Measurements from ENCODE around the gene HSD3B7.

The HSD3B7 gene

GRCh38 chr16:30956601-30957455 is 28.2 kb upstream of the HSD3B7 start:
- H3K4me3 ChIP-seq (replicated peaks; ENCODE audit: low read depth, low read length) = peak overlapping the region; percentile 63
- DNase-seq (ENCODE audit: extremely low read depth, low read depth) = peak; percentile 67
- peak; percentile 38 for TF ChIP-seq CTCF (IDR thresholded peaks at IDR 0.05; ENCODE audit: low read depth, low read length, missing control alignments)

- peak; percentile 77 for DNase-seq (ENCODE audit: extremely low read depth, low read depth)
- H3K4me3 ChIP-seq (replicated peaks; ENCODE audit: low read depth, low read length) = peak within 1 kb of the TSS; percentile 63
Measured at GRCh38 chr16:30957456-30958174, 27.4 kb upstream of the HSD3B7 start, which contains the start of gene SETD1A. Gene SETD1A, plus strand, starts transcription at chr16:30957754. Its CDS starts 978 bp downstream, at chr16:30958732.

GRCh38 chr16:30958175-30959079 is 26.6 kb upstream of the HSD3B7 start:
- TF ChIP-seq CTCF (IDR thresholded peaks at IDR 0.05; ENCODE audit: low read depth, low read length, missing control alignments) = no peak
- H3K4me3 ChIP-seq (replicated peaks; ENCODE audit: low read depth, low read length) = peak overlapping the region; percentile 63
- DNase-seq (ENCODE audit: extremely low read depth, low read depth) = no peak

More at GRCh38 chr16:30957456-30958174, 27.4 kb upstream of the HSD3B7 start, which contains the start of gene SETD1A:
- TF ChIP-seq CTCF (IDR thresholded peaks at IDR 0.05; ENCODE audit: low read depth, low read length, missing control alignments) = no peak

GRCh38 chr16:30961384-30961783 is 23.6 kb upstream of the HSD3B7 start:
- DNase-seq (ENCODE audit: extremely low read depth, low read depth) = no peak
- H3K4me3 ChIP-seq (replicated peaks; ENCODE audit: low read depth, low read length) = no peak overlapping the region
- TF ChIP-seq CTCF (IDR thresholded peaks at IDR 0.05; ENCODE audit: low read depth, low read length, missing control alignments) = no peak

GRCh38 chr16:30963925-30964511 is 21.0 kb upstream of the HSD3B7 start:
- H3K4me3 ChIP-seq (replicated peaks; ENCODE audit: low read depth, low read length) = no peak overlapping the region
- no peak for TF ChIP-seq CTCF (IDR thresholded peaks at IDR 0.05; ENCODE audit: low read depth, low read length, missing control alignments)
- DNase-seq (ENCODE audit: extremely low read depth, low read depth) = no peak

Data from HFF-Myc (cell line).